ENCODE data around the gene RNASE13.

RNASE13 gene

GRCh38 chr14:21063479-21063878, 28.9 kb upstream of the RNASE13 start:
- no peak for DNase-seq

GRCh38 chr14:21061347-21061668, 26.7 kb upstream of the RNASE13 start:
- no peak for DNase-seq

- no peak for DNase-seq
These were observed 26.2 kb upstream of the RNASE13 start for GRCh38 chr14:21060614-21061346.

GRCh38 chr14:21059842-21060613, 25.4 kb upstream of the RNASE13 start:
- DNase-seq: no peak

DNA sequence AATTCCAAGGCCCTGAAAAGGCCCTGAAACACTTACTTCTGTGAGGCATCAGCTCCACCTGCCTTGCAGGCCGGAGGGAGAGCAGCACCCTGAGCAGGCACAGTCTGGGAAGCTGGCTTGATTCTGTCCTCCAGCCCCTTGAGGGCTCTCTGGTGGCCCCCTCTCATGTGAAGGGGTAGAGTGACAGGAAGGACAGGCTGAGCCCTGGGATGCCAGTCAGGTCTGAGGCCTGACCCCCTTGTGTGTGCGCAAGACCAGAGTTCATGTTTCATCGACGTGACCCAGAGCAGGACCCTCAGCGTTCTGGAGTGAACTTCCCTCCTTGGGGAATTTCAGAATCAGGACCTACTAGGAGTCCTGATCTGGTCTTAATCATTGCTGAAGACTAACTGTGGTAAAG, 24.3 kb upstream of the RNASE13 start:
- no peak for DNase-seq

DNA sequence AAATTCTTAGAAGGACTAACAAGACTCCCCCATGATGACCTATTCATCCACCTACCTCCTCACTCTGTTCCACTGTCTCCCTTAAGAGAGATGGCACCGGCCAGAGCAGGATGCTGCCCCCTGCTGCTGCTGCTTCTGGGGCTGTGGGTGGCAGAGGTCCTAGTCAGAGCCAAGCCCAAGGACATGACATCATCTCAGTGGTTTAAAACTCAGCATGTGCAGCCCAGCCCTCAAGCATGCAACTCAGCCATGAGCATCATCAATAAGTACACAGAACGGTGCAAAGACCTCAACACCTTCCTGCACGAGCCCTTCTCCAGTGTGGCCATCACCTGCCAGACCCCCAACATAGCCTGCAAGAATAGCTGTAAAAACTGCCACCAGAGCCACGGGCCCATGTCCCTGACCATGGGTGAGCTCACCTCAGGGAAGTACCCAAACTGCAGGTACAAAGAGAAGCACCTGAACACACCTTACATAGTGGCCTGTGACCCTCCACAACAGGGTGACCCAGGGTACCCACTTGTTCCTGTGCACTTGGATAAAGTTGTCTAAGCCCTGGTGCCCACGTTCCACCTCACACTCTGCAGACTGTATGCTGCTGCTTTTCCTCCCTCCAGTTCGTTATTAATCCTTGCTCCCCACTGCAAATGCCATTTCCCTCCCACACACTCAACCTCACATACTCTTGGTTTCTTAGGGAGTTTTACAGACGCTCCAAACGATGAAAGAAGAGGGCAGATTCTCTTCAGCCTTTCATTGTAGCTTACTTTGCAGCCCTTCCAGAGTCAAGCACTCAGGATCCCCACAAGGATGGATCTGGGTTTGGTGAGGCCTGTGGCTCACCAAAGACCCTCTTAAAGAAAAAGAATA, 23.4 kb upstream of the RNASE13 start, which contains the start of gene RNASE8:
TSS of gene RNASE8 (plus strand) at position 20 of the 873 bp plus-strand sequence. CDS start at position 91, 71 bp downstream.
- DNase-seq: no peak

DNA sequence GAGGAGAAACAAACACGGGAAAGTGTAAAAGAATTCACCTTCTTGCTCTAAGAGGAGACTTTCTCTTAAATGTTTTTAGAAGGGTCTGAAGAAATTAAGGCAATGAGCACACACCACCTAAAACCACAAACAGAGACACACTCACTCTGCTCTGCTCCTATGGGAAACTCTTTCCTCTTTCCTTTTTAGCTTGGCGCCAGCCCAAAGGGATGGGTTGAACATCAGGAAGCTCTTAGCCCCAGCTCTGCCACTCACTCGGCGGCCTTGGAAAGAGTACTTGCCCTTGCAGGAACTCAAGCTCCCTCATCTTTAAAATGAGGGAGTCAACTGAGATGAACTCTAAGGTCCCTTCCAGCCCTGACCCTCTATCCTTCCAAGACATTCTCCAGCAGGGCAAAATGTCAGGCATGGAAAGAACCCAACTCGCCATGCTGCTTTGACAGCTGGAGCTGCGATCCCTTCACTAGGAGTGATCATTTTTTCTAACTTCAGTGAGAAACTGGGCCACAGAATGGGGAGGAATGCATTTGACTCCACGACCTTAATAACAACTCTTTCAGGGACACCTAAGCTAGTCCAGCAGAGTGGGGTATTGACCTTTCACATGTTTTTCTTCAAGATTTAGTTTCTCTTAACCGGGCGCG, 22.0 kb upstream of the RNASE13 start:
- DNase-seq: no peak

GRCh38 chr14:21055432-21056117, 21.0 kb upstream of the RNASE13 start:
- no peak for DNase-seq

DNA sequence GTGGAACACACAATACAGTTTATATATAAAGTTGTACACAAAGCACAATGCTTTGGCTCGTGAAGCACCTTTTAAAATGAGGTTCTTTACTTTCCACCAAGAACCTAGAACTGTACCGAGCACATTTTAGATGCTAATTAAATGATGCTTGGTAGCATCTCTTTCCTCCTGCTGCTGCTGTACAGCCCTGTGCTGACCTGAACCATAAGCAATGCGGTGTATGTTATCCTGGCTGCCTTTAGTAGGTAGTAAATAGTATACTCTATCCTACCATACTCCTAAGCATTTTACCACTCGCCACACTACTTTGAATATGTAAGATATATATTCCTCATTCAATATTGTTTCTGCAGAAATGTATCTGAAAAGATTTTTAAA, 20.1 kb upstream of the RNASE13 start:
- no peak for DNase-seq

DNA sequence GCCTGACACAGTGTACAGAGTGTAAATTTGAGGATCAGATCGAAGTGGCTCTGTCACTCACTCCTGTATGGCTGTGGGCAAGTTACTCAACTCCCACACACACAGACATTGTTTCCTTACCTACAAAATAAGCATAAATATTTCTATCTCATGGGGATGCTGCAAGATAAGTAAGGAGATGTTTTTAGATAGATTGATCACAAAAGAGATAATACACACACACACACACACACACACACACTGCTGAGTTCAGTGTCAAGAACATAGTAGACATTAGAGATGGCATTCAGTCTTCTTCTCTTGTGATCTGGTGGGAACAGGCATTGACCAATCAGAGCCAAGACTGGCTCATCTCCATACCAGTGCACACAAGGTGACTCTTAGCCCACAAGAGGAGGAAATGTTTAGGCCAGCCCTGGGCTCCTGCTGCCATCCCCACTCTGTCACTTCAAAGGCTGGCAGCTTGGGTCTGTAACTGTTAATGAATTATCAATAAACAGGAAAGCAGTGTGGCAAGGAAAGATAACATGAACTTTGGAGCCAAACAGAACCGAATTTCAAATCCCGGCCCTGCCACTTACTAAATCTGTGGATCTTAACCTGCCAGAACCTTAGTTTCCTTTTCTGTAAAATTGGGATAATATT, 19.6 kb upstream of the RNASE13 start:
- no peak for DNase-seq

- DNase-seq: no peak
These were observed 18.8 kb upstream of the RNASE13 start for GRCh38 chr14:21053184-21054122.

GRCh38 chr14:21050597-21050996, 16.0 kb upstream of the RNASE13 start:
- DNase-seq: no peak

DNA sequence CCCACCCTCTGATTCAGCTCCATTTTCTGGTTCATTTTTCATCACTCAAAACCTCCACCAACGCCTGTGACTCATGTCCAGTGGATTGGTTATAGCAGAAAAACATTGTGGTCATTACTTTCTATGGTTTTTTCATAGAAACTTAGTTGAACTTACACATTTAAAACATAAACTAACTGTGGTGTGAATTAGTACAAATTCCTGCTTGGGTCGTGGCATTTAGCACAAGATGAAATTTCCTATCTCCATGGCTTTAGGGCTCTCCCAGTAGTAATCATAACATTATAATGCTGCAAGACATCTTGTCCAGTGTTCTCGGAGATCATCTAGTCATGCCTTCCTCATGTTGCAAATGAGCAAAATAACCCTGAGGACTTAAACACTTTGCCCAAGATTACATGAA, 14.7 kb upstream of the RNASE13 start:
- DNase-seq: no peak

DNA sequence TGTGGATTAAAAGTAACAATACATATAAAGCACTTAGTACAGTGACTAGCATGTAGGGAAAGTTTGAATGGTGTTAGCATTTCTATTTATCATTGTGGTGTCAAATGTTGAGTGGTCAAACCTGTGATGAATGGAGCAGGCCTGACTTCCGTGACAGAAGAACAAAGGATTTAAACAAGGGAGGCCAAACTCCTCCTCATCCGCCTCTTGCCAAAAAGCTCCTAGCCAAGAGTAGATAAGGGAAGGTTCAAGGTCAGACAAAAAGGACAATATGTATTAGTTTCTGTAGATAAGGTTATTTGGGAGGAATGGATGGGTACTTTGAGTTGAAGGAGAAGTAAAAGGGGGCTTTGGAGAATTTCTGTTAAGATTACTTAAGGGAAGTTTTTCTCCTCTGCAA, 14.0 kb upstream of the RNASE13 start:
- no peak for DNase-seq

DNA sequence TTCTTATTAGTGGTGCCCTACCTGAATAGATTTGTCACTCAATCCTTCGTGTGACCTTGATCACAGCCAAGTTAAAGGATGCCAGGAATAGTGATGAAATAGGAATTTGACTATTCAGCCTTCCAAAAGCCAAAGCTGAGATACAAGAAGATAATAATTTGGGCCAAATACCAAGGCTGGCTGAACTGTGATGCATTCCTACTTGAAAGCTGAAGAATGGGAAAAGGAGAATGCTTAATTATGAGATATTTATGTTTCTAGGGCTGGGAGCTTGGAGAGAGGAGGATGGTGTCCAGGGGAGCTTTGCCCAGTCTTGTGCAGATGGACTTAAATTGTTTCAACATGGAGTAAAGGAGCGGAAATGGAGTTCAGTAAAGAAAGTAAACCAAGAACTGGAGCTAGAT, 12.8 kb upstream of the RNASE13 start:
- DNase-seq: no peak

DNA sequence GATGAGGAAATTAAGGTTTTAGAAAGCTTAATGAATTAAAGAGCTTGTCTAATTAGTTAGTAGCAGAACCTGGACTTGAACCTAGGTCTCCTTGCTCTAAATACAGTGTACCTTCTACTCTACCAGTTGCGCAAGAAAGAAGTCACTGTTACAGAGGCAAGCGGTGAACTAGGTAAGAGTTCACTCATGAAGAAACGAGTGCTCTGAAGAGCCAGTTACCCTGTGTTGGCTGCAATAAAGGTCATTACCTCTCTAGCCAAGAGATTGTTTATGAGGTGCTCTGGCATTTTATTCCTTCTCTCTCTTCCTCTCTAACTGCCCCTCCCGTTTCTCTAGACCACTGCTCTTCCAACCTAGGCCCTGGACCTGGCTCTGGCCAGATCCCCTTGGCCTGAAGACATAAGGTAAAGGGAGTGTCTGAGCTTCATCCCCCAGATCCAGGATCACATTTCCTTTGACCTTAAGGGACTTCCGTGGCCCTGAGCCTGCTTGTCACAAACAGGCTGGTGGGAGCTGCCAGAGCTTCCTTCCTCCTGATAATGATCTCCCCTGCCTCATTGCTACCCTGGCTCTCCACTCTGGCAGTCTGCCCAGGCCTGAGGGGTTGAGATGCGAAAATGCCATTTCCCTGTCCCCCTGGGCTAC, 9.5 kb upstream of the RNASE13 start:
- no peak for DNase-seq

DNA sequence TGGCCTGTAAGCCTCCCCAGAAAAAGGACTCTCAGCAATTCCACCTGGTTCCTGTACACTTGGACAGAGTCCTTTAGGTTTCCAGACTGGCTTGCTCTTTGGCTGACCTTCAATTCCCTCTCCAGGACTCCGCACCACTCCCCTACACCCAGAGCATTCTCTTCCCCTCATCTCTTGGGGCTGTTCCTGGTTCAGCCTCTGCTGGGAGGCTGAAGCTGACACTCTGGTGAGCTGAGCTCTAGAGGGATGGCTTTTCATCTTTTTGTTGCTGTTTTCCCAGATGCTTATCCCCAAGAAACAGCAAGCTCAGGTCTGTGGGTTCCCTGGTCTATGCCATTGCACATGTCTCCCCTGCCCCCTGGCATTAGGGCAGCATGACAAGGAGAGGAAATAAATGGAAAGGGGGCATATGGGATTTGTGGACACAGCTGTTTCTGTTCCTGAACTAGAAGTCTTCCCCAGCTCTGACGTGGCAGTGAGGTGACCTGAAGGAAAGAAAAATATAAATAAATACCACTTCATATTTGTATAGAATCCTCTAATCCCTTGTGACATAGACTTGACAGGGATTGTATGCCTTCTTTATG, 8.9 kb upstream of the RNASE13 start:
- DNase-seq: peak; percentile 27

DNA sequence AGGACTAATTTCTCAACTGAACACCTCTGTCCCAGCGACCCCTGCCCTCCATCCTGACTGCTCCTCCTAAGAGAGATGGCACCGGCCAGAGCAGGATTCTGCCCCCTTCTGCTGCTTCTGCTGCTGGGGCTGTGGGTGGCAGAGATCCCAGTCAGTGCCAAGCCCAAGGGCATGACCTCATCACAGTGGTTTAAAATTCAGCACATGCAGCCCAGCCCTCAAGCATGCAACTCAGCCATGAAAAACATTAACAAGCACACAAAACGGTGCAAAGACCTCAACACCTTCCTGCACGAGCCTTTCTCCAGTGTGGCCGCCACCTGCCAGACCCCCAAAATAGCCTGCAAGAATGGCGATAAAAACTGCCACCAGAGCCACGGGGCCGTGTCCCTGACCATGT, 8.3 kb upstream of the RNASE13 start:
- no peak for DNase-seq

DNA sequence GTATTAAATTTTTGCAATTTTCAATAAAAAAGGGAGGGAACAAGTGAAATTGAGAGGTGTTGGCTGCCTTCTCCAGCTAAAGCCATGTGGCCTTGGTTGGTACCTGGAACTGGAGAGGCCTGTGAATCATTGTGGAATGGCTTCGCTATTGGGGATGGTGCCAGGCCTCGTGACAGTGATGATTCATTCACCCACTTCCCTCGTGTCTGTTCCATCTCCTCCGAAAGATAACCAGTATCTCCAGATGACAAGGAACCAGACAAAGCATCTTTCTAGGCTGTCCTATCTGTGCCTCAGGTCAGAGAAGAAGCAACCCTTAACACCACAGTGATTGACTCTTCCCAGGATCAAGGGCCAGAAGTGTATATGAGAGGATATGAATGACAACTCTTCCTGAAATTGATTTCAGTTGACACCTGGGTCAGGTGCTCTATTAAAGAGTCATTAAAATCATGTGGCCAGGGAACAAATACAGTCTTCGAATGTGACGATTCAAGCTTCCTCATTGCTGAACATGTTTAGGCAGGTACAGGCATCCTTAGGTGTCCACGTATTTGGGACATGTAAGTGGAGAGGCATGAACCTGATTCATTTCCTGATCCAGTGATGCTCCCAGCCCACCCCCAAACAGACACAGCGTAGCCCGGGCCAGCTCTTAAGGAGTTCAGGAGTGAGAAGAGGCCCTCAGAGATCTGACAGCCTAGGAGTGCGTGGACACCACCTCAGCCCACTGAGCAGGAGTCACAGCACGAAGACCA, 7.2 kb upstream of the RNASE13 start, which contains the start of gene RNASE7:
TSS of gene RNASE7 (plus strand) at position 687 of the 758 bp plus-strand sequence. CDS start 631 bp downstream, outside the sequence.
- no peak for DNase-seq

All from NCI-H1694 treated with DMSO at 0.1 percent for 48 hours (cell line).